LNCaP clone FGC (cell line): Measurements from ENCODE around the gene PCSK6.

Source experiments
- DNase-seq: peaks from one replicate; pipeline ENCODE4 v3.0.0-alpha.2; 2011; ENCODE audit warnings: low read depth
- H3K4me3 ChIP-seq: 2 replicates; pipeline ENCODE4 v1.5.1; 2011; ENCODE audit warnings: mild to moderate bottlenecking, low read depth, low read length, control low read depth
- CTCF ChIP-seq: IDR thresholded peaks from 2 replicates; pipeline ENCODE4 v1.5.1; 2012; ENCODE audit warnings: mild to moderate bottlenecking; ENCODE audit not compliant: control insufficient read depth, insufficient read depth; ENCODE audit errors: extremely low read depth

The PCSK6 gene

GRCh38 chr15:101522621-101523559 lies 33.4 kb upstream of the PCSK6 start:
- no peak for TF ChIP-seq CTCF
- no peak for DNase-seq

GRCh38 chr15:101522091-101522490 lies 32.6 kb upstream of the PCSK6 start:
- DNase-seq, result no peak
- no peak overlapping the region for H3K4me3 ChIP-seq
- TF ChIP-seq CTCF, result no peak

More at GRCh38 chr15:101522621-101523559, 33.4 kb upstream of the PCSK6 start:
- no peak overlapping the region for H3K4me3 ChIP-seq

GRCh38 chr15:101521591-101521990 lies 32.1 kb upstream of the PCSK6 start:
- no peak for TF ChIP-seq CTCF
- no peak overlapping the region for H3K4me3 ChIP-seq
- DNase-seq, result no peak

- no peak overlapping the region for H3K4me3 ChIP-seq
- no peak for TF ChIP-seq CTCF
- DNase-seq, result no peak
Measured at GRCh38 chr15:101521069-101521468, 31.6 kb upstream of the PCSK6 start.

GRCh38 chr15:101520395-101520794 lies 30.9 kb upstream of the PCSK6 start:
- no peak for DNase-seq
- no peak overlapping the region for H3K4me3 ChIP-seq
- TF ChIP-seq CTCF, result no peak

GRCh38 chr15:101517504-101517903 lies 28.0 kb upstream of the PCSK6 start:
- H3K4me3 ChIP-seq, result no peak overlapping the region
- no peak for TF ChIP-seq CTCF
- no peak for DNase-seq

- no peak for TF ChIP-seq CTCF
- H3K4me3 ChIP-seq, result no peak overlapping the region
- no peak for DNase-seq
Measured at GRCh38 chr15:101514318-101514717, 24.8 kb upstream of the PCSK6 start.
